MM.1S (cell line): Measurements from ENCODE around the gene MACROD2.

Experiments
- DNase-seq: peaks from one replicate; pipeline ENCODE4 v3.0.0-alpha.2; 2015
- H2AFZ ChIP-seq: fragments of 300-600 bp; sonication (generic); 2 replicates; pipeline ENCODE4 v1.6.0; 2016; ENCODE audit warnings: antibody characterized with exemption, low read length
- H3F3A ChIP-seq: fragments of 300-600 bp; sonication (generic); 2 replicates; pipeline ENCODE4 v1.6.1; 2016; ENCODE audit warnings: mild to moderate bottlenecking, antibody characterized with exemption, low read length, moderate library complexity, mixed read lengths; ENCODE audit not compliant: insufficient read depth
- H3K27ac ChIP-seq: fragments of 300-600 bp; sonication (generic); 2 replicates; pipeline ENCODE4 v1.5.1; 2016; ENCODE audit warnings: mild to moderate bottlenecking, low read length
- H3K27me3 ChIP-seq: fragments of 300-600 bp; sonication (generic); replicated peaks from 2 replicates; pipeline ENCODE4 v1.6.0; 2016; ENCODE audit warnings: low read length; ENCODE audit not compliant: insufficient read depth
- H3K36me3 ChIP-seq: fragments of 300-600 bp; sonication (generic); replicated peaks from 2 replicates; pipeline ENCODE4 v1.6.1; 2016; ENCODE audit warnings: mild to moderate bottlenecking, low read length, mixed read lengths; ENCODE audit not compliant: insufficient read depth
- H3K4me1 ChIP-seq: fragments of 300-600 bp; sonication (generic); 2 replicates; pipeline ENCODE4 v1.6.1; 2016; ENCODE audit warnings: low read length, mixed read lengths
- H3K4me2 ChIP-seq: fragments of 300-600 bp; sonication (generic); 2 replicates; pipeline ENCODE4 v1.6.0; 2016; ENCODE audit warnings: low read depth, low read length
- H3K4me3 ChIP-seq: fragments of 300-600 bp; sonication (generic); 2 replicates; pipeline ENCODE4 v1.5.1; 2016; ENCODE audit warnings: low read length, mixed read lengths
- H3K79me2 ChIP-seq: fragments of 300-600 bp; sonication (generic); 2 replicates; pipeline ENCODE4 v1.6.1; 2016; ENCODE audit warnings: mixed run types, low read length, mixed read lengths
- H3K9ac ChIP-seq: fragments of 300-600 bp; sonication (generic); 2 replicates; pipeline ENCODE4 v1.6.1; 2016; ENCODE audit warnings: low read length, mixed read lengths
- H3K9me2 ChIP-seq: fragments of 300-600 bp; sonication (generic); replicated peaks from 2 replicates; pipeline ENCODE4 v1.6.1; 2016; ENCODE audit warnings: mild to moderate bottlenecking, low read length, mixed read lengths; ENCODE audit not compliant: insufficient read depth
- H3K9me3 ChIP-seq: fragments of 300-600 bp; sonication (generic); replicated peaks from 2 replicates; pipeline ENCODE4 v1.6.1; 2016; ENCODE audit warnings: mild to moderate bottlenecking, low read length, mixed read lengths; ENCODE audit not compliant: insufficient read depth
- H4K20me1 ChIP-seq: fragments of 300-600 bp; sonication (generic); 2 replicates; pipeline ENCODE4 v1.6.1; 2016; ENCODE audit warnings: mild to moderate bottlenecking, low read length, moderate library complexity, mixed read lengths; ENCODE audit not compliant: insufficient read depth
- CTCF ChIP-seq: fragments of 300-600 bp; sonication (generic); IDR thresholded peaks from 2 replicates; pipeline ENCODE4 v1.5.1; 2016; ENCODE audit warnings: antibody characterized with exemption, low read length, mixed read lengths
- EZH2 ChIP-seq: fragments of 300-600 bp; sonication (generic); optimal IDR thresholded peaks from 2 replicates; pipeline ENCODE3; 2017; ENCODE audit warnings: low read depth, mild to moderate bottlenecking, antibody characterized with exemption, low read length, mixed read lengths
- EZH2phosphoT487 ChIP-seq: fragments of 300-600 bp; sonication (generic); IDR thresholded peaks from 2 replicates; pipeline ENCODE4 v1.6.1; 2018; ENCODE audit warnings: antibody characterized with exemption, low read length

The MACROD2 gene

GRCh38 chr20:15859061-15859460, 1863.7 kb downstream of the MACROD2 start:
- Histone ChIP-seq H3K4me1 (no peaks in the 10 kb centered on the region), H3K4me2 (no peak overlapping the region), H3K36me3 (no peaks in the 10 kb centered on the region), H3K9me3 (no peaks in the 10 kb centered on the region), H2AFZ (no peak overlapping the region), H3K9ac (no peak overlapping the region), H3K4me3 (no peak overlapping the region), H3K9me2 (no peaks in the 10 kb centered on the region), H4K20me1 (no peaks in the 10 kb centered on the region), H3F3A (no peaks in the 10 kb centered on the region), H3K27me3 (no peaks in the 10 kb centered on the region), H3K27ac (no peak overlapping the region), H3K79me2 (no peaks in the 10 kb centered on the region)
- no peak for TF ChIP-seq EZH2
- no peak for TF ChIP-seq CTCF
- no peak for TF ChIP-seq EZH2phosphoT487
- no peak for DNase-seq

GRCh38 chr20:15860850-15861249, 1865.5 kb downstream of the MACROD2 start:
- no peaks in the 10 kb centered on the region for H3K9me3 ChIP-seq
- DNase-seq = no peak
- H3F3A ChIP-seq = no peaks in the 10 kb centered on the region
- no peak overlapping the region for H3K27ac ChIP-seq
- TF ChIP-seq CTCF = no peak
- TF ChIP-seq EZH2phosphoT487 = no peak
- no peak for TF ChIP-seq EZH2
- H3K4me3 ChIP-seq = no peak overlapping the region
- H2AFZ ChIP-seq = no peak overlapping the region
- no peaks in the 10 kb centered on the region for H3K4me1 ChIP-seq
- H3K4me2 ChIP-seq = no peak overlapping the region
- H3K27me3 ChIP-seq = no peaks in the 10 kb centered on the region
- H4K20me1 ChIP-seq = no peaks in the 10 kb centered on the region
- H3K79me2 ChIP-seq = no peaks in the 10 kb centered on the region
- H3K36me3 ChIP-seq = no peaks in the 10 kb centered on the region
- no peak overlapping the region for H3K9ac ChIP-seq
- H3K9me2 ChIP-seq = no peaks in the 10 kb centered on the region

DNA sequence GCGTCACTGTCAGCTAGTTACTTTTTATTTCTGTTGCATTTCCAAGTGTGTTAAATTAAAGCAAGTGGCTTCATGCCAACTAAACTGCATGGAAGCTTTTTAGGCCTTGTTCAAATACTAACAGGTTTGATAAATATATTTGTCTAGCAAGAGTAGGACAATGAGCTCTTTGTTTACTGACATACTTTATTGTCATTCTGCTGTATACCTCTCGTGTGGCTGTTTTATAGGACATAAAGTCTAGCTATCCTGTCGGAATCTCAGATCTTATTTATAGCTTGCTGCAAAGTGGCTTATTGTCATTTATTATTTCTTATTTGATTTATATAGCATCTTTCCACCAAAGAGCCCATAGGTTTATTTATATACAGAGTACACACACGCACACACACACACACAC, 1866.9 kb downstream of the MACROD2 start:
- Histone ChIP-seq H3K9me2 (no peaks in the 10 kb centered on the region), H3K27ac (no peak overlapping the region), H2AFZ (no peak overlapping the region), H3K4me3 (no peak overlapping the region), H3K9me3 (no peaks in the 10 kb centered on the region), H3F3A (no peaks in the 10 kb centered on the region), H3K4me1 (no peaks in the 10 kb centered on the region), H3K27me3 (no peaks in the 10 kb centered on the region), H3K9ac (no peak overlapping the region), H4K20me1 (no peaks in the 10 kb centered on the region), H3K36me3 (no peaks in the 10 kb centered on the region), H3K79me2 (no peaks in the 10 kb centered on the region), H3K4me2 (no peak overlapping the region)
- TF ChIP-seq EZH2 = no peak
- no peak for TF ChIP-seq EZH2phosphoT487
- no peak for TF ChIP-seq CTCF
- no peak for DNase-seq

- DNase-seq = no peak
- H3K9me2 ChIP-seq = no peaks in the 10 kb centered on the region
- TF ChIP-seq EZH2 (no peak), EZH2phosphoT487 (no peak), CTCF (no peak)
- no peaks in the 10 kb centered on the region for H3K9me3 ChIP-seq
- no peaks in the 10 kb centered on the region for H3F3A ChIP-seq
- no peak overlapping the region for H3K4me2 ChIP-seq
- H3K36me3 ChIP-seq = no peaks in the 10 kb centered on the region
- no peak overlapping the region for H3K4me3 ChIP-seq
- H3K27ac ChIP-seq = no peak overlapping the region
- no peak overlapping the region for H3K9ac ChIP-seq
- no peaks in the 10 kb centered on the region for H3K27me3 ChIP-seq
- H3K79me2 ChIP-seq = no peaks in the 10 kb centered on the region
- H4K20me1 ChIP-seq = no peaks in the 10 kb centered on the region
- no peaks in the 10 kb centered on the region for H3K4me1 ChIP-seq
- H2AFZ ChIP-seq = no peak overlapping the region
Observed at GRCh38 chr20:15863735-15864134, 1868.4 kb downstream of the MACROD2 start.
